Body of pancreas (tissue), 4 donors: ENCODE results near the gene CCN6. TPM values are rescaled to one million over a fixed set of nuclear protein-coding genes. Genes with fewer than 3 reads are reported as not detected.
A peak's percentile ranks its signal among the peaks of the same experiment; 100 is the strongest.
"Not testable (repeated sequence)": the region's sequence is repeated elsewhere in the genome, so short reads cannot be mapped to it uniquely, and the experiment has no call there.

ENCODE experiments used
- ATAC-seq: fragments of 150-250 bp; one replicate; pipeline ENCODE4 v1.9.1; 2016
- DNase-seq, 4 donors: peaks; one replicate each; pipeline ENCODE4 v3.0.0-alpha.2; 2019
- H3K27ac ChIP-seq, 4 donors: fragments of 200-600 bp; sonication (generic); 1 replicate in 3 of 4; 2 replicates in 1 of 4; pipeline versions ENCODE4 v1.5.1 to v1.6.1; 2016 to 2019; ENCODE audit warnings: mild to moderate bottlenecking in 1 of 4, mixed read lengths in 1 of 4, moderate library complexity in 1 of 4
- H3K27me3 ChIP-seq, 2 donors: fragments of 200-600 bp; sonication (generic); one replicate each; pipeline ENCODE4 v1.6.0; 2016; ENCODE audit warnings: mild to moderate bottlenecking in 1 of 2
- H3K36me3 ChIP-seq, 2 donors: fragments of 200-600 bp; sonication (generic); replicated peaks in 1 of 2; 2 replicates each; pipeline ENCODE4 v1.5.1; 2016; ENCODE audit warnings: low read depth in 2 of 2; ENCODE audit not compliant: insufficient read depth in 1 of 2
- H3K4me1 ChIP-seq: fragments of 200-600 bp; sonication (generic); one replicate; pipeline ENCODE4 v1.6.0; 2016
- H3K4me3 ChIP-seq, 2 donors: fragments of 200-600 bp; sonication (generic); 1 replicate in 1 of 2; 2 replicates in 1 of 2; pipeline ENCODE4 v1.5.1; 2016 to 2019
- H3K9me3 ChIP-seq, 3 donors: fragments of 200-600 bp; sonication (generic); 1 replicate in 2 of 3; 2 replicates in 1 of 3; pipeline ENCODE4 v1.5.1; 2016
- POLR2A ChIP-seq, 3 donors: fragments of 450-650 bp; IDR thresholded peaks; one replicate each; pipeline ENCODE4 v1.6.1; 2016; ENCODE audit warnings: antibody characterized with exemption in 3 of 3, mild to moderate bottlenecking in 2 of 3
- WGBS, 2 donors: methylation state at CpG; one replicate each; pipeline ENCODE4 v1.1.5; 2017; 5-methylcytosine and 5-hydroxymethylcytosine counted together
- intact Hi-C: fragments of 100-400 bp; cut with DNase I; formaldehyde crosslinking; loops from one replicate; pipeline ENCODE4 v1.15.1; 2023
- total RNA-seq, 2 donors: library from RNA; depleted of rRNA; stranded (reverse); fragments of >200 nt; gene quantifications; one replicate each; pipeline ENCODE4 v1.1.0, GENCODE V29; 2016
- TF ChIP-seq, protein P1 (sequence below), 7 experiments: fragments of 450-650 bp in 4 of 7; fragments of 200-600 bp in 3 of 7; sonication (generic) in 3 of 7; IDR thresholded peaks; one replicate each; pipeline ENCODE4 v1.5.1; 2016 to 2019; ENCODE audit warnings: antibody characterized with exemption in 7 of 7

The CCN6 gene
- total RNA-seq, 2 donors from 2014 or later: not detected

- DNase-seq (peak in 1 of 4 donors; percentile 33), ATAC-seq (peak; percentile 10)
- Histone ChIP-seq H3K27me3 (no peaks in the 10 kb centered on the region), H3K36me3 (no peaks in the 10 kb centered on the region), H3K27ac (peak overlapping the region in 3 of 4 donors; percentile 23 to 51 (median 24)), H3K4me3 (no peak overlapping the region), H3K4me1 (peaks cover 14% of the 10 kb centered on the region), H3K9me3 (no peaks in the 10 kb centered on the region)
- TF ChIP-seq, protein P1, sequence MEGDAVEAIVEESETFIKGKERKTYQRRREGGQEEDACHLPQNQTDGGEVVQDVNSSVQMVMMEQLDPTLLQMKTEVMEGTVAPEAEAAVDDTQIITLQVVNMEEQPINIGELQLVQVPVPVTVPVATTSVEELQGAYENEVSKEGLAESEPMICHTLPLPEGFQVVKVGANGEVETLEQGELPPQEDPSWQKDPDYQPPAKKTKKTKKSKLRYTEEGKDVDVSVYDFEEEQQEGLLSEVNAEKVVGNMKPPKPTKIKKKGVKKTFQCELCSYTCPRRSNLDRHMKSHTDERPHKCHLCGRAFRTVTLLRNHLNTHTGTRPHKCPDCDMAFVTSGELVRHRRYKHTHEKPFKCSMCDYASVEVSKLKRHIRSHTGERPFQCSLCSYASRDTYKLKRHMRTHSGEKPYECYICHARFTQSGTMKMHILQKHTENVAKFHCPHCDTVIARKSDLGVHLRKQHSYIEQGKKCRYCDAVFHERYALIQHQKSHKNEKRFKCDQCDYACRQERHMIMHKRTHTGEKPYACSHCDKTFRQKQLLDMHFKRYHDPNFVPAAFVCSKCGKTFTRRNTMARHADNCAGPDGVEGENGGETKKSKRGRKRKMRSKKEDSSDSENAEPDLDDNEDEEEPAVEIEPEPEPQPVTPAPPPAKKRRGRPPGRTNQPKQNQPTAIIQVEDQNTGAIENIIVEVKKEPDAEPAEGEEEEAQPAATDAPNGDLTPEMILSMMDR (IDR thresholded peaks at IDR 0.05): no peak
- TF ChIP-seq POLR2A (IDR thresholded peaks at IDR 0.05): no peak
- 22 to 26% methylated on average over 3 of the region's 3 CpGs for WGBS, 2 donors
- intact Hi-C loops: no loop called here
These were observed 9.0 kb upstream of the CCN6 start for GRCh38 chr6:112044856-112045255.

DNA sequence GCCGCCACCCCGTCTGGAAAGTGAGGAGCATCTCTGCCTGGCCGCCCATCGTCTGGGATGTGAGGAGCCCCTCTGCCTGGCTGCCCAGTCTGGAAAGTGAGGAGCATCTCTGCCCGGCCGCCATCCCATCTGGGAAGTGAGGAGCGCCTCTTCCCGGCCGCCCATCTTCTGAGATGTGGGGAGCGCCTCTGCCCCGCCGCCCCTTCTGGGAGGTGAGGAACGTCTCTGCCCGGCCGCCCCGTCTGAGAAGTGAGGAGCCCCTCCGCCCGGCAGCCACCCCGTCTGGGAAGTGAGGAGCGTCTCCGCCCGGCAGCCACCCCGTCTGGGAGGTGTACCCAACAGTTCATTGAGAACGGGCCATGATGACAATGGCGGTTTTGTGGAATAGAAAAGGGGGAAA, 6.4 kb upstream of the CCN6 start:
- H3K9me3 ChIP-seq, intact Hi-C loops, ATAC-seq, H3K36me3 ChIP-seq, H3K4me3 ChIP-seq, H3K27ac ChIP-seq, H3K27me3 ChIP-seq, DNase-seq: not testable (repeated sequence)
- peaks cover 14% of the 10 kb centered on the region for H3K4me1 ChIP-seq
- WGBS, 2 donors: 87 to 94% methylated on average over 9 to 19 of the region's 25 CpGs

DNA sequence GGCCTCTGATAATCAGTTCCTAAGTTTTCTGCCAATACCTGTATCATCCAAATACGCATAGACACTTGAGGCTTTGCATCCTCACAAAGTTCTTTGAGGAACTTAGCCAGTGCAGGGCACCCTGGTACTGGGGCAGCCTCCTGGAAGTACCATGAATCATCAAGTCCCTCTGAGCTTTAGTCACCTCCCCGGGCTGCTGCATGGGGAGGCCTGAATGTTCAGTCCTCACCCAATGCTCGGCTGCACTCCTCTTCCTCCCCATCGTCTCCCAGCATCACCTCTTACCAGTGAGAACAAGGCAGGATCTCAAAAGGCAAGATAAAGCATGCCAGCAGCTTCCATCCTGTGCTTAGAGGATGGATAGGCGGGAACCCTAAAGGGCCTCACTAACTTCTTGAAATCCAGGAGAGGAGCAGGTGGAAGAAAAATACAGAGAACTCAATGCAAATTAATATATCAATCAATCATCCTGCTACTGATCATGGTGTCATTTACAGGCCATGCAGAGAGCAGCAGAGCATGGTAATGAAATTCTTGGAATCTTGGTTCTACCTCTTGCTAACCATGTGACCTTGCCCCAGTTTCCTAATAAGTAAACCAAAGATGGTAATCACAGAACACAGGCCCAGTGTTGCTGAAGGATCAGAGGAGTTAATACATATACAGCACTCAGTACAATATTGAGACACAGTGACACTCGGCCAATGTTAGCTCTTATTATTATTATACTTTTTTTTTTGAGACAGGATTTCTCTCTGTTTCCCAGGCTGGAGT, 4.7 kb upstream of the CCN6 start:
- ATAC-seq (no peak), DNase-seq (no peak)
- intact Hi-C loops: no loop called here
- Histone ChIP-seq H3K27ac (no peak overlapping the region), H3K9me3 (no peaks in the 10 kb centered on the region), H3K4me1 (peaks cover 8% of the 10 kb centered on the region), H3K27me3 (no peaks in the 10 kb centered on the region), H3K4me3 (no peak overlapping the region), H3K36me3 (no peaks in the 10 kb centered on the region)
- no peak for TF ChIP-seq POLR2A (IDR thresholded peaks at IDR 0.05)
- TF ChIP-seq, protein P1 (IDR thresholded peaks at IDR 0.05): no peak
- WGBS, 2 donors: 69 to 83% methylated on average over 5 to 6 of the region's 6 CpGs

GRCh38 chr6:112049996-112050395, 3.9 kb upstream of the CCN6 start:
- no peak for ATAC-seq
- no peak overlapping the region for H3K27ac ChIP-seq
- H3K4me3 ChIP-seq: no peak overlapping the region
- TF ChIP-seq, protein P1 (IDR thresholded peaks at IDR 0.05): no peak
- TF ChIP-seq POLR2A (IDR thresholded peaks at IDR 0.05): no peak
- H3K4me1 ChIP-seq: peaks cover 3% of the 10 kb centered on the region
- WGBS, 2 donors: 84 to 92% methylated on average over 7 of the region's 7 CpGs
- H3K36me3 ChIP-seq: no peaks in the 10 kb centered on the region
- DNase-seq: no peak
- intact Hi-C loops: no loop called here
- no peaks in the 10 kb centered on the region for H3K9me3 ChIP-seq
- no peaks in the 10 kb centered on the region for H3K27me3 ChIP-seq

DNA sequence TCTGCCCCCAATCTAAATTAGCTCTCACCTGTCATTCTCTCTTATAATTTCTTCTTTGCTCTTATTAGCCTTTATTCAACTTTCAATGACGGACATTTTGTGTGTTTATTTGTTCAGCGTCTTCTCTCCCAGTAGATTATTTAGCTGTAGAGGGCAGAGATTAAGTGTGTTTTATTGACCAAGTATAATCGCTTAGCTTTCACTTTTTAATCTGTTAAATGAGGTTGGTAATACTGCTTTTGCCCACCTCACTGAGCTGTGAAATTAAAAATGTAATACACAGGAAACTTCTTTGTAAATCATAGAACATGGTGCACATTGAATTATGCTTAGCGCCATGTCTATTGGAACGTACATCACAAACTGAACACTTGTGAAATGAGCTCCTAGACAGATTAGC, 3.5 kb upstream of the CCN6 start:
- TF ChIP-seq POLR2A (IDR thresholded peaks at IDR 0.05): no peak
- TF ChIP-seq, protein P1 (IDR thresholded peaks at IDR 0.05): no peak
- Histone ChIP-seq H3K9me3 (no peaks in the 10 kb centered on the region), H3K4me1 (no peaks in the 10 kb centered on the region), H3K27me3 (no peaks in the 10 kb centered on the region), H3K4me3 (no peak overlapping the region), H3K36me3 (no peaks in the 10 kb centered on the region), H3K27ac (no peak overlapping the region)
- DNase-seq: no peak
- WGBS, 2 donors: 68 to 78% methylated on average over 5 of the region's 5 CpGs
- ATAC-seq: no peak
- intact Hi-C loops: no loop called here

- WGBS, 2 donors: 79 to 80% methylated on average over 4 of the region's 4 CpGs
- intact Hi-C loops, DNase-seq: not testable (repeated sequence)
These were observed 2.6 kb upstream of the CCN6 start for GRCh38 chr6:112051251-112051740.

More at GRCh38 chr6:112051251-112051740, 2.6 kb upstream of the CCN6 start:
- not testable (repeated sequence) for H3K36me3 ChIP-seq, H3K9me3 ChIP-seq, H3K27ac ChIP-seq, H3K27me3 ChIP-seq, ATAC-seq, H3K4me1 ChIP-seq, H3K4me3 ChIP-seq
